ENCODE results near the gene COL8A2. TPM values are rescaled to one million over a fixed set of nuclear protein-coding genes. Genes with fewer than 3 reads are reported as not detected.
A peak's percentile ranks its signal among the peaks of the same experiment; 100 is the strongest.

Gene COL8A2
- total RNA-seq, 2 donors from 2014 or later, result 7.9 to 10.7 TPM

GRCh38 chr1:36085126-36085525 lies 39.9 kb downstream of the COL8A2 start:
- intact Hi-C loops (cut with DNase I), result loop anchor here (5.0 kb wide), 1 partner anchor 203 kb away; the partner anchor contains the start of gene AGO1
- Histone ChIP-seq H3K9me3 (no peaks in the 10 kb centered on the region), H3K27ac (no peak overlapping the region), H3K4me1 (replicated peaks) (peaks cover 13% of the 10 kb centered on the region), H3K4me3 (no peak overlapping the region), H3K27me3 (replicated peaks; ENCODE audit: insufficient read depth) (no peaks in the 10 kb centered on the region), H3K36me3 (no peaks in the 10 kb centered on the region)
- TF ChIP-seq CTCF (IDR thresholded peaks at IDR 0.05) (no peak), POLR2A (IDR thresholded peaks at IDR 0.05) (no peak), POLR2AphosphoS5 (IDR thresholded peaks at IDR 0.05) (no peak)
- no peak for DNase-seq (ENCODE audit: low spot score)
- WGBS, result 82% methylated on average over 9 of the region's 9 CpGs

GRCh38 chr1:36084497-36085115 lies 40.4 kb downstream of the COL8A2 start:
- DNase-seq (ENCODE audit: low spot score), result no peak
- peak overlapping the region; percentile 36 to 47 for H3K4me3 ChIP-seq
- intact Hi-C loops (cut with DNase I), result loop anchor here (5.0 kb wide), 1 partner anchor 202 kb away; the partner anchor contains the start of gene AGO1
- no peaks in the 10 kb centered on the region for H3K9me3 ChIP-seq
- no peaks in the 10 kb centered on the region for H3K27me3 ChIP-seq (replicated peaks; ENCODE audit: insufficient read depth)
- H3K36me3 ChIP-seq, result no peaks in the 10 kb centered on the region
- 41% methylated on average over 19 of the region's 19 CpGs for WGBS
- TF ChIP-seq POLR2AphosphoS5 (IDR thresholded peaks at IDR 0.05) (no peak), CTCF (IDR thresholded peaks at IDR 0.05) (no peak), POLR2A (IDR thresholded peaks at IDR 0.05) (no peak)
- H3K27ac ChIP-seq, result peak overlapping the region; percentile 9 to 12
- peaks cover 9% of the 10 kb centered on the region for H3K4me1 ChIP-seq (replicated peaks)

- DNase-seq (ENCODE audit: low spot score), result no peak
- Histone ChIP-seq H3K4me1 (replicated peaks) (peaks cover 6% of the 10 kb centered on the region), H3K4me3 (peak within 1 kb of the TSS; percentile 36 to 47), H3K27ac (peak within 1 kb of the TSS; percentile 9 to 12), H3K36me3 (no peaks in the 10 kb centered on the region), H3K9me3 (no peaks in the 10 kb centered on the region), H3K27me3 (replicated peaks; ENCODE audit: insufficient read depth) (no peaks in the 10 kb centered on the region)
- 14% methylated on average over 55 of the region's 59 CpGs for WGBS
- TF ChIP-seq CTCF (IDR thresholded peaks at IDR 0.05) (no peak), POLR2AphosphoS5 (IDR thresholded peaks at IDR 0.05) (no peak), POLR2A (IDR thresholded peaks at IDR 0.05) (no peak)
- intact Hi-C loops (cut with DNase I), result no loop called here
Observed at GRCh38 chr1:36083635-36084496, 41.2 kb downstream of the COL8A2 start, which contains the start of gene TEKT2. Gene TEKT2 (plus strand): TSS chr1:36084094. CDS start chr1:36084922, 828 bp downstream.

- no peak overlapping the region for H3K27ac ChIP-seq
- no peak for DNase-seq (ENCODE audit: low spot score)
- 87% methylated on average over 13 of the region's 13 CpGs for WGBS
- H3K36me3 ChIP-seq, result no peaks in the 10 kb centered on the region
- TF ChIP-seq POLR2A (IDR thresholded peaks at IDR 0.05) (no peak), POLR2AphosphoS5 (IDR thresholded peaks at IDR 0.05) (no peak), CTCF (IDR thresholded peaks at IDR 0.05) (no peak)
- no peaks in the 10 kb centered on the region for H3K27me3 ChIP-seq (replicated peaks; ENCODE audit: insufficient read depth)
- H3K9me3 ChIP-seq, result no peaks in the 10 kb centered on the region
- intact Hi-C loops (cut with DNase I), result no loop called here
- no peak overlapping the region for H3K4me3 ChIP-seq
- H3K4me1 ChIP-seq (replicated peaks), result peaks cover 6% of the 10 kb centered on the region
Observed at GRCh38 chr1:36083219-36083618, 41.8 kb downstream of the COL8A2 start.

Measured in prostate gland (tissue), 2 donors.